H1 (cell line): ENCODE data around the gene MYL11. TPM values are rescaled to one million over a fixed set of nuclear protein-coding genes. Genes with fewer than 3 reads are reported as not detected.

Experiments
- polyA plus RNA-seq, 7 experiments: library from polyadenylated mRNA; depleted of rRNA in 3 of 7; stranded (reverse) in 5 of 7; unstranded in 2 of 7; fragments of >200 nt in 5 of 7; fragments of 200-250 nt in 2 of 7; gene quantifications; 1 replicate in 5 of 7; 2 replicates in 1 of 7; 4 replicates in 1 of 7; pipeline versions ENCODE4 v1.2.1 to v1.2.3, GENCODE V29; 2011 to 2013; ENCODE audit warnings: missing spikeins in 2 of 7, mixed read lengths in 2 of 7
- small RNA-seq: library from polyadenylated mRNA; stranded (forward); fragments of <200 nt; extraction: miRNeasy Mini kit (QIAGEN cat#:217004); gene quantifications from one replicate; pipeline ENCODE3, GENCODE V24; 2013; ENCODE audit not compliant: insufficient read depth
- total RNA-seq: library from RNA; stranded (reverse); fragmentation: NEBNext Ultra II Directional; extraction: Animal tissue kit (Norgen Biotek cat#: 25700); gene quantifications from 2 replicates; pipeline ENCODE4 v1.2.1, GENCODE V29; 2021

Gene MYL11
- total and polyA plus RNA-seq, 2 of the 8 experiments (the other 6 are each of a cell fraction or from before 2014, with no cell fraction given): 1.2 to 1.4 TPM

Small RNAs within 50 kb of the gene (small RNA-seq; reads per million reads assigned to genes)
- 0.69 reads per million for gene RF00406

Other genes with a start within 250 kb of the MYL11 start
- gene CORO1A, start 191.2 kb upstream of the MYL11 start, total RNA-seq: 11.7 and 12.1 TPM in 2 replicates
- gene CORO1A, start 191.2 kb upstream of the MYL11 start, polyA plus RNA-seq (2011; rRNA removed): 10.9 and 11.8 TPM in 2 replicates
- gene BOLA2B, start 181.1 kb upstream of the MYL11 start, total RNA-seq: 208 and 211 TPM in 2 replicates
- 872 and 991 TPM in 2 replicates for gene BOLA2B, start 181.1 kb upstream of the MYL11 start, polyA plus RNA-seq (2011; rRNA removed)
- 18.2 and 36.9 TPM in 2 replicates for gene SLX1A, start 180.9 kb upstream of the MYL11 start, total RNA-seq
- gene SLX1A, start 180.9 kb upstream of the MYL11 start, polyA plus RNA-seq (2011; rRNA removed): 4.7 and 7.3 TPM in 2 replicates
- 10.9 and 13.8 TPM in 2 replicates for gene SULT1A3, start 175.5 kb upstream of the MYL11 start, total RNA-seq
- gene SULT1A3, start 175.5 kb upstream of the MYL11 start, polyA plus RNA-seq (2011; rRNA removed): 1.9 and 4.4 TPM in 2 replicates
- gene NPIPB13, start 126.3 kb upstream of the MYL11 start, total RNA-seq: 13.5 and 15.5 TPM in 2 replicates
- gene NPIPB13, start 126.3 kb upstream of the MYL11 start, polyA plus RNA-seq (2011; rRNA removed): 4.3 and 6.0 TPM in 2 replicates
- 55.3 and 55.4 TPM in 2 replicates for gene CD2BP2, start 19.5 kb upstream of the MYL11 start, total RNA-seq
- 22.4 and 30.4 TPM in 2 replicates for gene CD2BP2, start 19.5 kb upstream of the MYL11 start, polyA plus RNA-seq (2011; rRNA removed)
- 28.6 and 29.4 TPM in 2 replicates for gene TBC1D10B, start 4.3 kb upstream of the MYL11 start, total RNA-seq
- gene TBC1D10B, start 4.3 kb upstream of the MYL11 start, polyA plus RNA-seq (2011; rRNA removed): 15.4 and 22.1 TPM in 2 replicates
- gene SEPTIN1, start 7.8 kb downstream of the MYL11 start, total RNA-seq: 0.84 and 1.4 TPM in 2 replicates
- 0.24 and 0.57 TPM in 2 replicates for gene SEPTIN1, start 7.8 kb downstream of the MYL11 start, polyA plus RNA-seq (2011; rRNA removed)
- 40.6 and 41.2 TPM in 2 replicates for gene ZNF48, start 20.6 kb downstream of the MYL11 start, total RNA-seq
- gene ZNF48, start 20.6 kb downstream of the MYL11 start, polyA plus RNA-seq (2011; rRNA removed): 30.4 and 39.6 TPM in 2 replicates
- 9.6 and 10.6 TPM in 2 replicates for gene ZNF771, start 32.8 kb downstream of the MYL11 start, total RNA-seq
- 15.7 and 20.2 TPM in 2 replicates for gene ZNF771, start 32.8 kb downstream of the MYL11 start, polyA plus RNA-seq (2011; rRNA removed)
- 90.4 and 94.5 TPM in 2 replicates for gene DCTPP1, start 55.2 kb downstream of the MYL11 start, total RNA-seq
- 103 and 105 TPM in 2 replicates for gene DCTPP1, start 55.2 kb downstream of the MYL11 start, polyA plus RNA-seq (2011; rRNA removed)
- gene SEPHS2, start 71.1 kb downstream of the MYL11 start, total RNA-seq: 61.8 and 62.0 TPM in 2 replicates
- 27.5 and 28.2 TPM in 2 replicates for gene SEPHS2, start 71.1 kb downstream of the MYL11 start, polyA plus RNA-seq (2011; rRNA removed)
- not detected in 2 replicates for gene ITGAL, start 97.9 kb downstream of the MYL11 start, total RNA-seq
- gene ITGAL, start 97.9 kb downstream of the MYL11 start, polyA plus RNA-seq (2011; rRNA removed): 0.02 TPM in 1 of 2 replicates, not detected in the other
- gene ZNF768, start 151.8 kb downstream of the MYL11 start, total RNA-seq: 34.7 and 36.1 TPM in 2 replicates
- 47.7 and 63.3 TPM in 2 replicates for gene ZNF768, start 151.8 kb downstream of the MYL11 start, polyA plus RNA-seq (2011; rRNA removed)
- gene ZNF747, start 160.1 kb downstream of the MYL11 start, total RNA-seq: 10.3 and 12.0 TPM in 2 replicates
- gene ZNF747, start 160.1 kb downstream of the MYL11 start, polyA plus RNA-seq (2011; rRNA removed): 9.9 and 10.7 TPM in 2 replicates
- 7.7 and 8.4 TPM in 2 replicates for gene ZNF764, start 183.6 kb downstream of the MYL11 start, total RNA-seq
- 5.7 and 8.3 TPM in 2 replicates for gene ZNF764, start 183.6 kb downstream of the MYL11 start, polyA plus RNA-seq (2011; rRNA removed)
- gene ZNF688, start 196.9 kb downstream of the MYL11 start, total RNA-seq: 3.5 and 3.7 TPM in 2 replicates
- 2.7 and 6.3 TPM in 2 replicates for gene ZNF688, start 196.9 kb downstream of the MYL11 start, polyA plus RNA-seq (2011; rRNA removed)
- 12.9 and 14.8 TPM in 2 replicates for gene ZNF785, start 210.9 kb downstream of the MYL11 start, total RNA-seq
- gene ZNF785, start 210.9 kb downstream of the MYL11 start, polyA plus RNA-seq (2011; rRNA removed): 8.6 and 11.7 TPM in 2 replicates
- 14.2 and 14.3 TPM in 2 replicates for gene ZNF689, start 235.6 kb downstream of the MYL11 start, total RNA-seq
- 15.3 and 19.0 TPM in 2 replicates for gene ZNF689, start 235.6 kb downstream of the MYL11 start, polyA plus RNA-seq (2011; rRNA removed)